ENCODE results near the gene AKAP13. TPM values are rescaled to one million over a fixed set of nuclear protein-coding genes. Genes with fewer than 3 reads are reported as not detected.

Gene AKAP13
- total RNA-seq, 1 donor from 2014 or later: 114 TPM

DNA sequence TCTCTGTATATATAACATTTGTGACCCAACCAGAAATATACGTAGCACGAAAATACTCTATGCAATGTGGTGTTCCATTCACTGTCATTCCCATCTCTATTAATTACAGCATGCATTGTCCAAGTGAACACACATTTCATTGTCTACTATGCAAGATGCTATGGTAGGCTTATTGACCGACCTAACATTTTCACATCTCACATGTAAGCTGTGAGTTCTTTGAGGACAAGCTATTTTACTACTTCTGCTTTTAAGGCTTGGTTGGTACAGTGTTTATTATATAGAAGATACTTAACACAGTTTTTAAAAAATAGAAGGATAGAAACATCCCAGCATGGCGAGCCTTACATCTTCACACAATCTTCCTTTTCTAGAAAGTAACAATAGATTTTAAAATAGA lies 249.9 kb downstream of the AKAP13 start:
- TF ChIP-seq, protein P1, sequence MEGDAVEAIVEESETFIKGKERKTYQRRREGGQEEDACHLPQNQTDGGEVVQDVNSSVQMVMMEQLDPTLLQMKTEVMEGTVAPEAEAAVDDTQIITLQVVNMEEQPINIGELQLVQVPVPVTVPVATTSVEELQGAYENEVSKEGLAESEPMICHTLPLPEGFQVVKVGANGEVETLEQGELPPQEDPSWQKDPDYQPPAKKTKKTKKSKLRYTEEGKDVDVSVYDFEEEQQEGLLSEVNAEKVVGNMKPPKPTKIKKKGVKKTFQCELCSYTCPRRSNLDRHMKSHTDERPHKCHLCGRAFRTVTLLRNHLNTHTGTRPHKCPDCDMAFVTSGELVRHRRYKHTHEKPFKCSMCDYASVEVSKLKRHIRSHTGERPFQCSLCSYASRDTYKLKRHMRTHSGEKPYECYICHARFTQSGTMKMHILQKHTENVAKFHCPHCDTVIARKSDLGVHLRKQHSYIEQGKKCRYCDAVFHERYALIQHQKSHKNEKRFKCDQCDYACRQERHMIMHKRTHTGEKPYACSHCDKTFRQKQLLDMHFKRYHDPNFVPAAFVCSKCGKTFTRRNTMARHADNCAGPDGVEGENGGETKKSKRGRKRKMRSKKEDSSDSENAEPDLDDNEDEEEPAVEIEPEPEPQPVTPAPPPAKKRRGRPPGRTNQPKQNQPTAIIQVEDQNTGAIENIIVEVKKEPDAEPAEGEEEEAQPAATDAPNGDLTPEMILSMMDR (IDR thresholded peaks at IDR 0.05; ENCODE audit: unreplicated experiment): no peak
- no peaks in the 10 kb centered on the region for H3K27me3 Mint-ChIP-seq
- H3K4me1 Mint-ChIP-seq (ENCODE audit: low read depth): peaks cover 12% of the 10 kb centered on the region
- H3K36me3 Mint-ChIP-seq (ENCODE audit: insufficient read depth): peaks cover 8% of the 10 kb centered on the region
- no peak overlapping the region for H3K27ac Mint-ChIP-seq
- H3K9me3 Mint-ChIP-seq (ENCODE audit: low read depth): no peaks in the 10 kb centered on the region
- no peak overlapping the region for H3K4me3 Mint-ChIP-seq (ENCODE audit: low read depth)
- DNase-seq (ENCODE audit: low spot score, unreplicated experiment): no peak

DNA sequence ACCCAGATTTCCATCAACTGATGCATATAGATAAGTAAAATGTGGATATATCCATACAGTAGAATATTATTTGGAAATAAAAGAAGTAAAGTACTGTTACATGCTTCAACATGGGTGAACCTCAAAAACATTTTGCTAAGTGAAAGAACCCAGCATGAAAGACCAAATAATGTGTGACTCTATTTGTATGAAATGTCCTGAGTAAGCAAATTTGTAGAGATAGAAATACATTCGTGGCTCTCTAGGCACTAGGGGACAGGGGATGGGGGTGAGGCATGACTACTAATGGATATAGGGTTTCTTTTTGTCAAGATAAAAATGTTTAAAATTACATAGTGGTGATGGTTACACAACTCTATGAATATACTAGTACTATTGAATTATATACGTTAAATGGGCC lies 250.6 kb downstream of the AKAP13 start:
- H3K27ac Mint-ChIP-seq: no peak overlapping the region
- H3K27me3 Mint-ChIP-seq: no peaks in the 10 kb centered on the region
- no peak overlapping the region for H3K4me3 Mint-ChIP-seq (ENCODE audit: low read depth)
- no peak for DNase-seq (ENCODE audit: low spot score, unreplicated experiment)
- no peaks in the 10 kb centered on the region for H3K9me3 Mint-ChIP-seq (ENCODE audit: low read depth)
- H3K36me3 Mint-ChIP-seq (ENCODE audit: insufficient read depth): peaks cover 8% of the 10 kb centered on the region
- TF ChIP-seq, protein P1 (IDR thresholded peaks at IDR 0.05; ENCODE audit: unreplicated experiment): no peak
- H3K4me1 Mint-ChIP-seq (ENCODE audit: low read depth): peaks cover 12% of the 10 kb centered on the region

DNA sequence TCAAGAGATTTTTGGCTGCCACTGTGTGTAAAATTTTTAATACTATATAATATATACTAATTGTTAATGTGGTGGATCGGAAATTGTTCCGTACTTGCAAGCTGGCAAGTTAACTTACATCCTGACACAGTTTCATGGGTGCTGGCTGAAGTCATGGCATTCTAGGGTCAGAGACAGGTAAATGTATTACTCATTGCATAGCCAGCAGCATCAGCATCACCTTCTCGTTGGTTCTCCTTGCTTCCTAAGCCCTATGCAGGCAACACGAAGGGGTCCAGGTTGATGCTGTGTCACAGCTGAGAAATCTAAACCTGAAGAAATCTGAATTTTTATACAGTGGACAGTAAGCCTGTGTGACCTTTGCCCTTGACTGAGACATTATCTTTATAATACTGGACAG lies 251.6 kb downstream of the AKAP13 start:
- Mint-ChIP-seq H3K36me3 (ENCODE audit: insufficient read depth) (peaks cover 11% of the 10 kb centered on the region), H3K9me3 (ENCODE audit: low read depth) (peaks cover 1% of the 10 kb centered on the region), H3K27me3 (no peaks in the 10 kb centered on the region), H3K4me3 (ENCODE audit: low read depth) (no peak overlapping the region), H3K27ac (no peak overlapping the region), H3K4me1 (ENCODE audit: low read depth) (peaks cover 11% of the 10 kb centered on the region)
- TF ChIP-seq, protein P1 (IDR thresholded peaks at IDR 0.05; ENCODE audit: unreplicated experiment): no peak
- no peak for DNase-seq (ENCODE audit: low spot score, unreplicated experiment)

DNA sequence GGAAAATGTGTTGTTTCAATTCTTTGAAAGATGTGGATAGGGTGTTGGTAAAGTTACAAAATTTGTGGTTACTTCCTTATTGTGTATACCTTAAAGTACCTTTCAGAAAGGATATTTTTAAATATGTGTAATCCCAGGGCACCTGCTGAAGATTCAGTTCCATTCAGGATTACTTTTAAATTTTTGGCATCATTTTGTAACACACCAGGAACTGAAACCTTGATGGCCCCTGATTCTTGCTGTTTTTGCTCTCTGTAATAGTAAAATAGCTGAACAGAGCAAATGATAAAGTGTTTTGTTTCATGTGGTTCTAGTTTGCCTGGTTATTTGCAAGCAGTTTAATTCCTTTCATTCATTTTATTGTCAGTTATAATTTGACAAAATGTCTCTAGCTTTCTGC lies 253.5 kb downstream of the AKAP13 start:
- H3K27ac Mint-ChIP-seq: no peak overlapping the region
- no peaks in the 10 kb centered on the region for H3K27me3 Mint-ChIP-seq
- peaks cover 6% of the 10 kb centered on the region for H3K9me3 Mint-ChIP-seq (ENCODE audit: low read depth)
- H3K36me3 Mint-ChIP-seq (ENCODE audit: insufficient read depth): peaks cover 16% of the 10 kb centered on the region
- DNase-seq (ENCODE audit: low spot score, unreplicated experiment): no peak
- no peak overlapping the region for H3K4me3 Mint-ChIP-seq (ENCODE audit: low read depth)
- TF ChIP-seq, protein P1 (IDR thresholded peaks at IDR 0.05; ENCODE audit: unreplicated experiment): no peak
- H3K4me1 Mint-ChIP-seq (ENCODE audit: low read depth): peaks cover 4% of the 10 kb centered on the region

DNA sequence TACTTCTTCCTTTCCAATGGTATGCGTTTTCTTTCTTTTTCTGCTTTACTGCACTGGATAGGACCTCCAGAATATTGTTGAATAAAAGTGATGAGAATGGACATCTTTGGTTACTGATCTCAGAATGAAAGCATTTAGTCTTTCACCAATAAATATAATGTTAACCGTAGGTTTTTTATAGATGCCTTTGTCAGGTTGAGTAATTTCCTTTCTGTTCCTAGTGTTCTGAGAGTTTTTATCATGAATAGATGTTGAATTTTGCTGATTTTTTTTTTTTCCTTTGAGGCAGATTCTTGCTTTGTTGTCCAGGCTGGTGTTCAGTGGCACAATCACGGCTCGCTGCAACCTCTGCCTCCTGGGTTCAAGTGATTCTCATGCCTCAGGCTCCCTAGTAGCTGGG lies 255.9 kb downstream of the AKAP13 start:
- H3K27me3 Mint-ChIP-seq: no peaks in the 10 kb centered on the region
- H3K9me3 Mint-ChIP-seq (ENCODE audit: low read depth): peaks cover 6% of the 10 kb centered on the region
- no peak overlapping the region for H3K4me3 Mint-ChIP-seq (ENCODE audit: low read depth)
- TF ChIP-seq, protein P1 (IDR thresholded peaks at IDR 0.05; ENCODE audit: unreplicated experiment): no peak
- H3K4me1 Mint-ChIP-seq (ENCODE audit: low read depth): peaks cover 4% of the 10 kb centered on the region
- no peak overlapping the region for H3K27ac Mint-ChIP-seq
- no peak for DNase-seq (ENCODE audit: low spot score, unreplicated experiment)
- H3K36me3 Mint-ChIP-seq (ENCODE audit: insufficient read depth): peaks cover 19% of the 10 kb centered on the region

Data from progenitor cell of endocrine pancreas (in vitro differentiated cells).